Stimulated activated CD4-positive, alpha-beta T cell treated with anti-CD3 and anti-CD28 coated beads, Interleukin-15, amount 100 ng/mL, for 48 hours (primary cell): Measurements from ENCODE around the gene NFATC1.

Experiments used
- DNase-seq, 2 donors: peaks; one replicate each; pipeline ENCODE4 v3.0.0-alpha.2; 2020; ENCODE audit warnings: low read depth in 2 of 2

Gene NFATC1

DNA sequence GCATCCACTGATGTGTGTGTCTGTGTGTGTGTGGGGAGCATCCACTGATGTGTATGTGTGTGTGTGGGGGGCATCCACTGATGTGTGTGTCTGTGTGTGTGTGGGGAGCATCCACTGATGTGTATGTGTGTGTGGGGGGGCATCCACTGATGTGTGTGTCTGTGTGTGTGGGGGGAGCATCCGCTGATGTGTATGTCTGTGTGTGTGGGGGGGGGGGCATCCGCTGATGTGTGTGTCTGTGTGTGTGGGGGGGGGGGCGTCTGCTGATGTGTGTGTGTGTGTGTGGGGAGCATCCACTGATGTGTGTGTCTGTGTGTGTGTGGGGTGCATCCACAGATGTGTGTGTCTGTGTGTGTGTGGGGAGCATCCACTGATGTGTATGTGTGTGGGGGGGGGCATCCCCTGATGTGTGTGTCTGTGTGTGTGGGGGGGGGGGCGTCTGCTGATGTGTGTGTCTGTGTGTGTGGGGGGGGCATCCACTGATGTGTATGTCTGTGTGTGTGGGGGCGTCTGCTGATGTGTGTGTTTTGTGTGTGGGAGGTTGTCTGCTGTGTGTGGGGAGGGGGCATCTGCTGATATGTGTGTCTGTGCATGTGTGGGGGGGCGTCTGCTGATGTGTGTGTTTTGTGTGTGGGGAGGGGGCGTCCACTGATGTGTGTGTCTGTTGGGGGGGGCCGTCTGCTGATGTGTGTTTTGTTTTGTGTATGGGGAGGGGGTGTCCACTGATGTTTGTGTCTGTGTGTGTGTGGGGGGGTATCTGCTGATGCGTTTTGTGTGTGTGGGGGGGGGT lies 125.9 kb downstream of the NFATC1 start:
- no peak for DNase-seq

DNA sequence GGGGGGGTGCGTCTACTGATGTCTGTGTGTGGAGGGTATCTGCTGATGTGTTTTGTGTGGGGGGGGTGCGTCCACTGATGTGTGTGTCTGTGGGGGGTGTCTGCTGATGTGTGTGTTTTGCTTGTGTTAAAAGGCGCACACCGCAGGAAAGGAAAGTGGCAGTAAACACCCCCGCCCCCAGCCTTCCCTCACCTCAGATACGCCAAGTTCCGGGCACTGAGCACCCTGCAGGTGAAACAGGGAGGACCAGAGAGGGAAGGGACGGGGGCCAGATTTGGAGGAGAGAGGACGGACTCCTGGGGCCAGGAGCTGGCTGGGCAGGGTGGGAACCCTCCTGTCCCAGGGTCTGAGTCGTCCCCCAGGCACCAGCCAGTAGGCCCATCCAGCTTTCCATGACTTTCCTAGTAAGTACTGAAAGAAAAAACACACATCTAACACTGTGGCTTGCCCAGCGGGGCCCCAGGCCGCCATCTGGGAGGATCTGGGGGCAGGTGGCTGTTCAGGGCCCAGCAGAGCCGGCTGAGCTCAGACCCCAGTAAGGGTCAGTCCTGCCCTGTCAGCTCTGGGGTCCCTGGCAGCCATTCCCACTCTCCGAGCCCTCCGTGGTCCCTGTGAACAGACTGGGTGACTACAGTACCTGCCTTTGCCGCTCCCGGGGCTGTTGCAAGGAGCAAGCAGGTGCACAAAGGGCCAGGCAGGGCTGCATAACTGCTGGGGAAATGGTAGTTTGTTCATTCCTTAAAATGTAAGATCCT lies 126.9 kb downstream of the NFATC1 start:
- DNase-seq: peak; percentile 66

DNA sequence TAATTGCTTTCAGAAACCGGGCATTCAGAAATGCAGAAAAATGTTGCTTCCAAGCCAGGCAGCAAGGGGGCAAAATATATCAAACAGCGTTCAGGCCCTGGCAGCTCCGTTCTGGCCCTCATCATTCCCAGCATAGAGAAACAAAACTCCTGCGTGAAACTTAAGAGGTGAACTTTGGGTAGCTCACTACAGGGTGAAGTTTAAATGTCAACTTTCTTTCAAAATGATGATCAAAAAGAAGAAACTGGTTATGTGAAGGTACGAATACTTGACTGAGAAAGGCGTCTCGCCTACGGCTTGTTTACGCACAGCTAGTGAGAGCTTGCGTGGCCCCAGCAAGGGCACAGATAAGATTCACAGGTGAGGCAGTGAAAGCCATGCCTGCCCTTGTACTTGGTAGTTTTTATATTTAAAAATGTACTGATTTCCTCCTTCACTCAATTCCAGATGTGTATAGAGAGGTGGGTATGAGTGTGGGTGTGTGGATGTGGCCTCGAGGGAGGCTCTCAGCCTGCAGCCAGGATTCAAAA lies 127.5 kb downstream of the NFATC1 start:
- DNase-seq: peak; percentile 63 to 78

DNA sequence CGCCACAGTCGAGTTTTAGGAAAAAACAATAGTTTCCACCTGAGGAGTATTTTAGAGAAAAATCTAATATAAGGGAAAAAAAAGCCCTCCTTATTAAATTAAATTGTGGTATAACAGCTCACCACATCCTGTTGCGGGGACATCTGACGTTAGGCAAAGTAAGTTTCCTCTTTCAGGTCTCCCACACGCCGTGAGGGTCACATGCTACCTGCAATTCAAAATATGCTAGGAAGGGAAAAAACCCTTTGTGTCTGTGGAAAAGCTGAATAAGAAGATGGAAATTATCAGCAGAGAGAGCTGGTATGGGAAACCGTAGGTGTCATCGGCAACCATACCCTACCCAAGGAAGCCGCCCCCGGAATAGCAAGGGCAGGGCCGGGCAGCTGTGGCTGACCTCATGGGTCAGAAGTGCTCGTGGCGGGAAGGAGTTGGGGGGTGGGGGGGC lies 128.0 kb downstream of the NFATC1 start:
- peak; percentile 72 to 79 for DNase-seq

DNA sequence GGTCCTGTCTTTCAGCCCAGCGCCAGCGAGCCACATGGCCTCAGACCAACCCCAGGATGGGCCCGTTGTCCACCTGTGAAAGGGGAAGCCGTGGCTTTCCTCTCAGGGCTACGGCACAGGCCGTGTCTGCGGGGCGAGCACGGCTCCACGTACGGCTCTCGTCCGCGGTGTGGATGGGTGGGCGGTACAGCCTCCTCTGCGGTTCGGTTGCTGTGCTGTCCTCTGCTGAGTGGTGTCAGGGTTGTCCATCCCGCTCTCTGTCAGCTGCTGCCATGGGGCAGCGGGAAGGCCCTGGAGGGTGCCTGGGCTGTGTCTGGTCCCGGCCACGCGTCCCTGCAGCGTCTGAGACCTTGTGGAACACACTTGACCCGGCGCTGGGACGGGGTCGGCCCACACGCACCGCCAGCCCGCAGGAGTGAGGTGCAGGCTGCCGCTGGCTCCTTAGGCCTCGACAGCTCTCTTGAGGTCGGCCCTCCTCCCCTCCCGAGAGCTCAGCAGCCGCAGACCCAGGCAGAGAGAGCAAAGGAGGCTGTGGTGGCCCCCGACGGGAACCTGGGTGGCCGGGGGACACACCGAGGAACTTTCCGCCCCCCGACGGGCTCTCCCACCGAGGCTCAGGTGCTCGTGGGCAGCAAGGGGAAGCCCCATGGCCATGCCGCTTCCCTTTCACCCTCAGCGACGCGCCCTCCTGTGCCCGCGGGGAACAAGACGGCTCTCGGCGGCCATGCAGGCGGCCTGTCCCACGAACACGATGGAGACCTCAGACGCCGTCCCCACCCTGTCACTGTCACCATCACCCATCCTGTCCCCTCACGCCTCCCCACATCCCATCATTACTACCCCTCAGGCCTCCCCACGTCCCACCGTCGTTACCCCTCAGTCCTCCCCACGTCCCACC lies 128.7 kb downstream of the NFATC1 start:
- peak in 1 of 2 donors; percentile 58 for DNase-seq

DNA sequence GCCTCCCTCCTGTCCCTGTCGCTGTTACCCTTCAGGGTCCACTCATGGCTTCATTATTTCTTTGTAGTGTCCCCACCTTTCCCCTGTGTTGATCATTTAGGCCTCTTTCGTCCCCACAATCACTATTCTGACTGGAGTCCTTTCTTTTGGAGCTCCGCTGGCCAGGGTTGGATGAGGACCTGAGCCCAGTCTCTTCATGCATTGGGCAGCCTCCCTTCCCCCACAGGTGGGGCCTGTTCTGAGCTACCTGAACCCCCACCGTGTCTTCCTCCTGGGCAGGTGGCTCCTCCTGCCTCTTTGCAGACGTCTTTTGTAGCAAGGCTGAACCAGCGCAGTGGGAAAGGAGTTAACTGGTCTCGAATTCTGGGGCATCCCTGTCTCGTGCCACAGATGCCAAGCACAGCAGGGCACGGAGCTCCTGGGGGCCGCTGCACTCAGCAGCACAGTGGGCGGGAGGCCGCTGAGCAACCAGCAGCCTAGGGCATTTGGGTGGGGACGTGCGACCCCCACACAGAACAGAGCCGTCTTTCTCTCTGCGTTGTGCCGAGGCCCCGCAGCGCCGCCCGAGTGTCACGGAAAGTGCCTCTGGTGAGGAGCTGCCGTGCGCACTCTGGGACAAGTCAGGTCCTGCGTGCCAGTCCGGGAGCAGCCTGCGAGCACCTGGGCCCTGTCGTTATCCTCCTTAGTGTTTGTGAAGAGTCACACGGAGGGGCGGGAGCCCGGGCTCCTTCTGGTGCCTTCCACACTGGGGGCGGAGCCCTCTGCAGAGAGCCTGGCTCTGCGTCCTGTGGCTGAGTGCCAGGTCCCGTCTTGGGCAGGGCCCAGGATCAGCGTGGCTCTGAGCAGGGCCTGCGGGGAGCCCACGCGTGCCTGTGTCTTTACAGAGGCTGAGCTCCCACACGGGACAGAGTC lies 130.1 kb downstream of the NFATC1 start:
- no peak for DNase-seq

DNA sequence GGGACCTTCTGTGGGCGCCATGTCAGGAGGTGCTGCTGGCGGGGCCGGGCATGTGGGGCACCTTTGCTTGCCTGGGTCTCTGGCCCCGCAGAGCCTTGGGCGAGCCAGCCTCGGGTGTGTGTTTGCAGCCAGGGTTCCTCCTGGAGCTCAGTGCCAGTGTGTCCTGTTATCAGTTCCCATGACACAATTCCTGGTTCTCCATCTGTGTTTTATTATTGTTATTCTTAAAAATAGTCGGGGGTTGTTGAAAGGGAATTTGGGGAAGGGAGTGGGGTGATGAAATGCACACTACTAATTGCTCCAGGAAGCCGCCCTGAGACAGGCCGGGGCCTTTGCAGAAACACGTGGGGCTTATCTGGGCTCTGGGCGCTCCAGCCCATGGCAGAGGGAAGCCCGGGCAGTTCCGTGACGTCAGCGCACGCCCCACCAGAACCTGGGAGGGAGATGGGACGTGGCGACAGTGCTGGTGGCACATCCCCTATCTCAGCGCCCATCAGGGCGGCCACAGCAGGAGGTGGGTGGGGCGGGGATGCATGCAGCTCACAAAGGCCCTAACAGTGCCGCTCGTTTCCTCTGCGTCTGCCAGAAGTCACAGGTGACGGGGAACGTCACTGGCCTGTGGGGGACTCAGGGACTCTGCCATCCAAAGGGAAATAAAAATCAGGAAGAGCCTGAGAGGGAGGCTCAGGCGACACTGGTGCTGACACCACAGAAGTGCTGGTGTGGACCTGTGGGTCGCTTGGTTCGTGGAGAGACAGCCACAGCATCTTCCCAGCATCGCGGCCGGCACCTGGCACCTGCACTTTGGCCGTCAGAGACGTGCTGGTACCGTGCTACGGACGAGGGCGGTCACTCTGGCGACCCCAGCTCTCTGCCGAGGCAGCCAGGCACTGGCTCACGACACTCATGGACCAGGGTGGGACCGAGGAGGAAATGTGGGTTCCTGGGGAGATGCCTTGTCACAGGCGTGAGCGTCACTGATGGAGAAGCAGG lies 131.0 kb downstream of the NFATC1 start:
- no peak for DNase-seq

DNA sequence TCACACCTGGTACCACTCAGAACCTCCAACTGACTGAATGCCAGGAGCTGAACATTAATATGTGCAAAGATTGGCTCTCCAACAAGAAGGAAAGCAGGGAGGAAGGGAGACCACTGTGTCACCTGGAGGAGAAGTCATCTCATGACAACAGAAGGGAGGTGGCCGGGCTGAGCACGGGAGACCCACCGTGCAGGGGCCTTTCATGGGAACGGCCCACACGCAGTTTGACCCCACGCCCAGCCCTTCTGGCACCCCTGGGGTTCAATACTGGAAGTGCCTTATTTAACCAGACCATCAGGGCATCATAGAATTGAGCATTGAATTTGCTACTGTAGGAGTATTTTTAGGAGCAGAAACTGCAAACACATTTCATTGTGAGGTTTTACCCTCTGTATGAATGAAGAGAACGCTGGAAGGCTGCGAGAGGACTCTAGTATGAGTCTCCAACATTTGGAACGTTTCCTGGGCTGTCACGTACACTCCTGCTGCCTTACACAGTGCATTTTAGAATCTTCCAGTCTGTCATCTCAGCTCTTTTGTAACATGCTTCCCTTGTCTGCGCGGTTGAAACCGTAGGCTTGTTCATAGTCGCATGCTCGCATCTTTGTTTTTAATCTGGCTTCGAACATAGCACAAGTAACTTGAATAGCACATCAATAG lies 132.1 kb downstream of the NFATC1 start:
- no peak for DNase-seq

DNA sequence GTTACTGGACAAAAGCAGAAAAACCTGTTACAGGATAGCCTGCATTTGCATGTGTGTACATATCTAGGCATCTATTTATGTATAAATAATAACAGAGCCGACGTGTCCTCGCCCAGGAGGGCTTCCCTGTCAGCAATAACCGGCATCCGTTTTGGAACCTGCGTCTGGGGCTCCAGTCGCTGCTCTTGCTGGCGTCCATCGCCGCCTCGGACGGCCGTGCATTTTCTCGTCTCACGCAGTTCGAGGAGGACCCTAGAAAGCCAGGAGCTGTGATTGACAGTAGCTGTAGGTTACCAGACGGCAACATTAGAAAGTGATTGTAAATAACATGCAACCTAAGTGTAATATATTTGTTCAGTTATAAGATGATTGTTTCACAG lies 132.6 kb downstream of the NFATC1 start:
- no peak for DNase-seq

DNA sequence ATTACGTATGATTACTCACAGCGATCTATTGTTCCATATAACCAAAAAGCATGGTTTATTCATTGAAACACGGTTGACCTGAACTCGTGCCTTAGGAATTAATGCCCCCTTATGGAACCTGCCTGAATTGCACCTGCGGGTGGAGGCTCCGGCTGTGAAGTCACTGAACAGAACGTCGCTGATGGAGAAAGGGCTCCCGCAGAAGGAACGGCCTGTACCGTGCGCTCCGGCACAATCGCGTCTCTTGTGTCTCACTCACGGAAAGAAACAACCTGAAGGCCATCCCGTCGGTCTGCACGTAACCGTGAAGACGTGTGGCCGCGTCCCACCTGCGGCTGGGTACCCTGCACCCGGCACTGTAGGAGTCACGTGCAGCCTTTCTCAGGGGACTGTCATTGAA lies 133.1 kb downstream of the NFATC1 start:
- peak in 1 of 2 donors; percentile 74 for DNase-seq

DNA sequence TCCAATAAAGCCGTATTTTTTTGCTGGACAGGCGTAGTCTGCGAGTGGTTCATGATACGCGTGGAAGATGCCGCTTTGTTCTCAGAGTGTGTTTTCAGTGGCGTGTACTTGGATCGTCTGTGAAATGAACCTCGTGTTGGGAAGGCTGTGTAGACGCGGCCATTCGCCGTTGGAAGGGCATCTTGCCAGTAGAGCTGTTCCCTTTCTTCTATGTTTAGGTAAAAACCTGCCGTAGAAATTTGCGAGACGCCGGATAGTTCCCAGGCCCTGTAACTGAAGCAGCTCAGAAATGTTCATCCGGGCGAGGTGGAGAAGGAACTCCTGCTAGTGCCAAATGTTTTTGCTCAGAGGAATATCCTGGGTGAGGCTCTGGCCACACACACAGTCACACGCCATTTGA lies 133.6 kb downstream of the NFATC1 start:
- no peak for DNase-seq

DNA sequence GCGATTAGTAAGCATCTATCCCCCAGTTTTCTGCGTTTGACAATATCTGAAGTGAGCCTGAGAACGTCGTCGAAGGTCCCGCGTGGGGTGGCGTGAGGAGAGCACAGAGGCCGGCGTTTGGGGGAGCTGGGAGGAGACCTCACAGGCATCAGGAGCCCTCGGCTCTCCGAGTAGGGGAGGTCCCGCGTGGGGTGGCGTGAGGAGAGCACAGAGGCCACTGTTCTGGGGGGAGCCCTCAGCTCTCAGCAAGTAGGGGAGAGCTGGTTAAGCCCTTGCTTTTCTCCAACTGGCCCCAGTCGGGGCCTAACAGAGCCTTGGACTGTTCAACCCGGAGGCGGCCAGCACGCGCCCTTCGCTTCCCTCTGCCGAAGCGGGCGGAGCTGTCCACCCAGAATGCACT lies 134.3 kb downstream of the NFATC1 start:
- no peak for DNase-seq

DNA sequence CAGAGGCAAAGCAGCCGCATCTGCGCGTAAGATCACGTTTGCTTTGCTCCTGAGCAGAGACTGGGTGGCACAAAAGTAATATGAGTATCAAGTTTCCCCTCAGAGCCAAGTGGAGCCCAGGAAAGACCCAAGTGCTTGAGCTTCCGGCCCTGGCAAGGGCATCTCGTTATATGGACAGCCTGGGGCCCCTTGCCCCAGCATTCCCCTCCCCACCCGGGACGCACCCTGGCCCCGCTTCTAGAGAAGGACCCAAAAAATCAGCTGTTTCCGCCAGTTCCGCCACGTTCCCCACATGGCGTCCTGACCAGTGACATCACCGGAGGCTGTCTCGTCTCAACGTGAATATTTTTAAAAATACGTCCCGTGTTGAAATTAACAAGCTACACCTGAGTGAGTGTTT lies 135.1 kb downstream of the NFATC1 start:
- DNase-seq: no peak

DNA sequence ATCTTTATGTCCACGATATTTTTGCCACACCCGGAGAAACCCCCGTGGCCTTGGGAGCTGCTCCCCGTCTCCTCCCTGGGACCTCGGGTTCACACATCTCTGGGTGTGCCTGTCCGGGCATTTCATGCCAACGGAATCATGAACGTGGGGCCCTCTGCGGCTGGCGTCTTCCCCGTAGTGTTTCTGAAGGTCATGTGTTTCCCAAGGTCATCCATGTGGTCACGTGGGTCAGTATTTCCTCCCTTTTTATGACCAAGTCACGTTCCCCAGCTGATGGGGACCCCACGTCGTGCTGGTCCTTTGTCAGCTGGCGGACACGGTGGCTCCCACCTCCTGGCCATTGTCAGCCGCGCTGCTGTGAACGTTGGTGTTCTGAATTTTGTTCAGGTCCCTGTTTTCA lies 135.7 kb downstream of the NFATC1 start:
- DNase-seq: no peak

DNA sequence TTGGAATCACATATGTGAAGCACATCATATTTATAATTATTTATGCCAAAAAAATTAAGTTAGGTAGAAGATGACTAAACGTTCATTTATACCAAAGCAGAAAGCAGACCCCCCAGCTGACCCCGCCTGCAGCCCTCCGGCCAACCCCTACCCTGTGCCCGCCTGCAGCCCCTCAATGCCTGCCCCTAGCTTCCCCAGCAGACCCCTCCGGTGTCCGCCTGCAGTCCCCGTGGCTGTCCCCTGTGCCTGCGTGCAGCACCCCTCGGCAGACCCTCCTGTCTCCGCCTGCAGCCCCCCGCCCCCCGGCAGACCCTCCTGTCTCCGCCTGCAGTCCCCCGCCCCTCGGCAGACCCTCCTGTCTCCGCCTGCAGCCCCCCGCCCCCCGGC lies 136.2 kb downstream of the NFATC1 start:
- DNase-seq: no peak

DNA sequence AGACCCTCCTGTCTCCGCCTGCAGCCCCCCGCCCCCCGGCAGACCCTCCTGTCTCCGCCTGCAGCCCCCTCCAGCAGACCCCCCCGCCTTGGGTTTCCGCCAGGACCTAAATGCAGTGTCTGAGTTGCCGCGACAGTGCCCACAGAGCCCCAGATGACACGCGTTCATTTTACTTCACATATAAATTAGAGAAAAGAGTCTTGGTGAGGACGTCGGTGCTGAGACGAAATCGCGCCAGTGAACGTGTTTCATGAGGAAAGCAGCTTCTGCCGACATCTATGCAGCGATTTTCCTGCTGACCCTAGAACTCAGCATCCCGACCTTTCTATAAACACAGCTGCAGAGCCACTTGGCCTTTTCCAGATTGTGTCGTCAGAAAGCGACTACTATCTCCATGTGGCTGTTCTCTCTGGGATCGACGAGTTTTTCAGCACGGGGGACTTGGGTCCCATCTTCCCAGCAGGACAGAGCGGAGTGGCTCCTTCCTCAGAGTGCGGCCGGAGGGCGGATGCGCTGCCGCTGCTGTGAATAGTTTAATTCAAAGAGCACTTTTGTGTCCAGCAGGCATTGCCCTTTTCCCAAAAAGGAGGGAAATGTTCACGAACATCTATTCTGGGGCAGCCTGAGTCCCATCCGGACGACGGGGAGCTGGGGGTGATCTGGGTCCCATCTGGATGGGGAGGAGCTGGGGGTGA lies 136.7 kb downstream of the NFATC1 start:
- no peak for DNase-seq

DNA sequence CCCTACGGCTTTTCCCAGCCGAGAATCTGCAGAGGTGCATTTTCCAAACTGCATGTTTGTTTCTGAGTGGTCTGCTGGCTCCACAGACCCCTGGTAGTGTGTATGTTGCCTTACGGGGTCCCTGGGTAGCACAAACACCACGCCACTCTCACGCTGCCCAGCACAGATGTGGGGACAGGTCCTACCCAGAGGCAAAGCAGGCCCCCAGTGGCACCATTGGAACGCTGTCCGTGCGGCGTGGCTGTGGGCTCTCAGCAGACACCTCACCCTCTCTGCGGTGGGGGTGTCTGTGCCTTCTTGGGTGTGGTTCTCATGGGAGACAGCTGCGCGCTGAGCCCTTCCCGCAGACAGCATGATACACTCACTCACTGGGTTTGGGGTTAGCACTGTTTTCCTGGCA lies 137.4 kb downstream of the NFATC1 start:
- DNase-seq: no peak

DNA sequence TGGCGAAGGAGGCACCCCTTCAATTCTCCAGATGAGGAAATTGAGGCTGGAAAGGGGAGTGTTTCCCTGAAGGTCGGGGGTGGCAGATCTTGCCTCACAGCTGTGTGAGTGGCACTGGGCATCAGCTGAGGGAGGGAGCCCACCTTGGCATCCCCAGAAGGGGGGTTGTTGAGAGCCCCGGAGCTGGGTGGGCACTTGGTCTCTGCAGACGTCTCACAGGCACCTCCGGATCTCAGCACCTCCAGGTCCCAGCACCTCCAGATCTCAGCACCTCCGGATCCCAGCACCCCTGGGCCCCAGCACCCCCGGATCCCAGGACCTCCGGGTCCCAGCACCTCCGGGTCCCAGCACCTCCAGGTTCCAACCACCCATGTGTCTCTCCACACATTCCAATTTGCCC lies 137.9 kb downstream of the NFATC1 start:
- no peak for DNase-seq

DNA sequence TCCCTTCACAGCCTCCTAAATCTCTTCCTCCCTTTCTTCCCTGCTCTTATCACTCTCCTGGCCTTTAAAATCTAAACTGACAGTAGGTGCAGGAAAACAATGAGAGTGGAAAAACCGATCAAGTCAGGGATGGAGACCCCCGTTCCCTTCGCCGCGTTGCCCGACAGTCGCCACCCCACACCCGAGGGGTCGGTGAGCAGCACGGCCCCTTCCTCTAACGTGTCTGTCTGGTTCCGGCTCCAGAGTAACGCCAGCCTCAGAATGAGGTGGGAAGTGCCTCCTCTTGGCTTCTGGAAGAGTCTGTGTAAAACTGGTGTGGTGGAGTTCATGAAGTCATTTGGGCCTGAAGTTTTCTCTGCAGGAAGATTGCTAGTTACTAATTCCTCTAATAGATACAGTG lies 138.6 kb downstream of the NFATC1 start:
- no peak for DNase-seq
